ENCODE results near the gene ENOX1.

ENOX1 gene

GRCh38 chr13:43258771-43259170, 528.0 kb downstream of the ENOX1 start:
- ChIA-PET POLR2A (no interaction called here), CTCF (no interaction called here)
- TF ChIP-seq FOXA1 (IDR thresholded peaks at IDR 0.05) (no peak), CTBP1 (IDR thresholded peaks at IDR 0.05; ENCODE audit: borderline replicate concordance) (no peak), SP1 (IDR thresholded peaks at IDR 0.05) (no peak), FOXK2 (IDR thresholded peaks at IDR 0.05) (no peak), HDGF (IDR thresholded peaks at IDR 0.05; ENCODE audit: borderline replicate concordance) (no peak), LEF1 (IDR thresholded peaks at IDR 0.05; ENCODE audit: borderline replicate concordance) (no peak), TARDBP (IDR thresholded peaks at IDR 0.05) (no peak), BHLHE40 (IDR thresholded peaks at IDR 0.05; ENCODE audit: borderline replicate concordance) (no peak), FOXM1 (IDR thresholded peaks at IDR 0.05; ENCODE audit: borderline replicate concordance) (no peak), L3MBTL2 (conservative IDR thresholded peaks at IDR 0.05) (no peak), PKNOX1 (IDR thresholded peaks at IDR 0.05) (no peak), ZNF384 (IDR thresholded peaks at IDR 0.05) (no peak), ARNT (IDR thresholded peaks at IDR 0.05) (no peak), SUZ12 (IDR thresholded peaks at IDR 0.05) (no peak)
- no peak for DNase-seq (ENCODE audit: extremely low spot score)

- TF ChIP-seq ELF4 (IDR thresholded peaks at IDR 0.05) (no peak), HDGF (IDR thresholded peaks at IDR 0.05; ENCODE audit: borderline replicate concordance) (no peak), PKNOX1 (IDR thresholded peaks at IDR 0.05) (no peak), CTBP1 (IDR thresholded peaks at IDR 0.05; ENCODE audit: borderline replicate concordance) (no peak)
- no peak for DNase-seq (ENCODE audit: extremely low spot score)
- POLR2A ChIA-PET = no interaction called here
- CTCF ChIA-PET = no interaction called here
Observed at GRCh38 chr13:43257765-43258164, 529.0 kb downstream of the ENOX1 start.

- POLR2A ChIA-PET = no interaction called here
- TF ChIP-seq FOXK2 (IDR thresholded peaks at IDR 0.05) = no peak
- CTCF ChIA-PET = no interaction called here
- DNase-seq (ENCODE audit: extremely low spot score) = no peak
Observed at GRCh38 chr13:43251961-43252360, 534.8 kb downstream of the ENOX1 start.

GRCh38 chr13:43246382-43246781, 540.4 kb downstream of the ENOX1 start:
- no peak for DNase-seq (ENCODE audit: extremely low spot score)
- ChIA-PET POLR2A (no interaction called here), CTCF (no interaction called here)
- TF ChIP-seq TARDBP (IDR thresholded peaks at IDR 0.05) = no peak
- TF ChIP-seq ELF4 (IDR thresholded peaks at IDR 0.05) = no peak
- TF ChIP-seq PKNOX1 (IDR thresholded peaks at IDR 0.05) = no peak
- no peak for TF ChIP-seq ZNF384 (IDR thresholded peaks at IDR 0.05)
- no peak for TF ChIP-seq SP1 (IDR thresholded peaks at IDR 0.05)
- no peak for TF ChIP-seq FOXA1 (IDR thresholded peaks at IDR 0.05)
- no peak for TF ChIP-seq BHLHE40 (IDR thresholded peaks at IDR 0.05; ENCODE audit: borderline replicate concordance)
- TF ChIP-seq FOXM1 (IDR thresholded peaks at IDR 0.05; ENCODE audit: borderline replicate concordance) = no peak

GRCh38 chr13:43245374-43245964, 541.3 kb downstream of the ENOX1 start:
- POLR2A ChIA-PET = no interaction called here
- no peak for TF ChIP-seq BHLHE40 (IDR thresholded peaks at IDR 0.05; ENCODE audit: borderline replicate concordance)
- TF ChIP-seq SUZ12 (IDR thresholded peaks at IDR 0.05) = no peak
- no peak for TF ChIP-seq FOXK2 (IDR thresholded peaks at IDR 0.05)
- TF ChIP-seq PKNOX1 (IDR thresholded peaks at IDR 0.05) = no peak
- no peak for TF ChIP-seq CTBP1 (IDR thresholded peaks at IDR 0.05; ENCODE audit: borderline replicate concordance)
- no peak for TF ChIP-seq L3MBTL2 (conservative IDR thresholded peaks at IDR 0.05)
- TF ChIP-seq TARDBP (IDR thresholded peaks at IDR 0.05) = no peak
- TF ChIP-seq FOXA1 (IDR thresholded peaks at IDR 0.05) = no peak
- TF ChIP-seq SP1 (IDR thresholded peaks at IDR 0.05) = no peak
- TF ChIP-seq ELF4 (IDR thresholded peaks at IDR 0.05) = no peak
- no peak for TF ChIP-seq FOXM1 (IDR thresholded peaks at IDR 0.05; ENCODE audit: borderline replicate concordance)
- TF ChIP-seq ZNF384 (IDR thresholded peaks at IDR 0.05) = no peak
- DNase-seq (ENCODE audit: extremely low spot score) = no peak
- CTCF ChIA-PET = no interaction called here

- CTCF ChIA-PET = no interaction called here
- TF ChIP-seq SUZ12 (IDR thresholded peaks at IDR 0.05) = no peak
- TF ChIP-seq ARNT (IDR thresholded peaks at IDR 0.05) = no peak
- TF ChIP-seq BHLHE40 (IDR thresholded peaks at IDR 0.05; ENCODE audit: borderline replicate concordance) = no peak
- TF ChIP-seq SP1 (IDR thresholded peaks at IDR 0.05) = no peak
- TF ChIP-seq ELF4 (IDR thresholded peaks at IDR 0.05) = no peak
- TF ChIP-seq FOXA1 (IDR thresholded peaks at IDR 0.05) = no peak
- no peak for TF ChIP-seq FOXM1 (IDR thresholded peaks at IDR 0.05; ENCODE audit: borderline replicate concordance)
- no peak for TF ChIP-seq FOXK2 (IDR thresholded peaks at IDR 0.05)
- TF ChIP-seq HDGF (IDR thresholded peaks at IDR 0.05; ENCODE audit: borderline replicate concordance) = no peak
- no peak for TF ChIP-seq LEF1 (IDR thresholded peaks at IDR 0.05; ENCODE audit: borderline replicate concordance)
- no peak for TF ChIP-seq CTBP1 (IDR thresholded peaks at IDR 0.05; ENCODE audit: borderline replicate concordance)
- no peak for TF ChIP-seq NFRKB (IDR thresholded peaks at IDR 0.05)
- DNase-seq (ENCODE audit: extremely low spot score) = no peak
- POLR2A ChIA-PET = no interaction called here
Observed at GRCh38 chr13:43244481-43244880, 542.3 kb downstream of the ENOX1 start.
